ENCODE measurements around the gene RETREG2. TPM values are rescaled to one million over a fixed set of nuclear protein-coding genes. Genes with fewer than 3 reads are reported as not detected.

RETREG2 gene
- total RNA-seq, 1 experiment from 2014 or later: 69.7 TPM

- no peak for DNase-seq
- CTCF ChIA-PET: no interaction called here
- H3K27ac Mint-ChIP-seq (ENCODE audit: unreplicated experiment): no peak overlapping the region
- peaks cover 10% of the 10 kb centered on the region for H3K4me1 Mint-ChIP-seq (ENCODE audit: low read depth, unreplicated experiment)
- TF ChIP-seq, protein P1, sequence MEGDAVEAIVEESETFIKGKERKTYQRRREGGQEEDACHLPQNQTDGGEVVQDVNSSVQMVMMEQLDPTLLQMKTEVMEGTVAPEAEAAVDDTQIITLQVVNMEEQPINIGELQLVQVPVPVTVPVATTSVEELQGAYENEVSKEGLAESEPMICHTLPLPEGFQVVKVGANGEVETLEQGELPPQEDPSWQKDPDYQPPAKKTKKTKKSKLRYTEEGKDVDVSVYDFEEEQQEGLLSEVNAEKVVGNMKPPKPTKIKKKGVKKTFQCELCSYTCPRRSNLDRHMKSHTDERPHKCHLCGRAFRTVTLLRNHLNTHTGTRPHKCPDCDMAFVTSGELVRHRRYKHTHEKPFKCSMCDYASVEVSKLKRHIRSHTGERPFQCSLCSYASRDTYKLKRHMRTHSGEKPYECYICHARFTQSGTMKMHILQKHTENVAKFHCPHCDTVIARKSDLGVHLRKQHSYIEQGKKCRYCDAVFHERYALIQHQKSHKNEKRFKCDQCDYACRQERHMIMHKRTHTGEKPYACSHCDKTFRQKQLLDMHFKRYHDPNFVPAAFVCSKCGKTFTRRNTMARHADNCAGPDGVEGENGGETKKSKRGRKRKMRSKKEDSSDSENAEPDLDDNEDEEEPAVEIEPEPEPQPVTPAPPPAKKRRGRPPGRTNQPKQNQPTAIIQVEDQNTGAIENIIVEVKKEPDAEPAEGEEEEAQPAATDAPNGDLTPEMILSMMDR (IDR thresholded peaks at IDR 0.05; ENCODE audit: unreplicated experiment): no peak
- H3K36me3 Mint-ChIP-seq (ENCODE audit: insufficient read depth, unreplicated experiment): peaks cover 12% of the 10 kb centered on the region
- intact Hi-C loops (cut with micrococcal nuclease; ENCODE audit: unreplicated experiment): loop anchor here (5.0 to 10.0 kb wide), 2 partner anchors 36 to 284 kb away; no protein-coding TSS in a partner anchor
- H3K27me3 Mint-ChIP-seq (ENCODE audit: unreplicated experiment): no peaks in the 10 kb centered on the region
- no TSS peak for BruUV-seq (replicated peaks)
- H3K4me3 Mint-ChIP-seq (ENCODE audit: low read depth, unreplicated experiment): no peak overlapping the region
- H3K9me3 Mint-ChIP-seq (ENCODE audit: low read depth, unreplicated experiment): no peaks in the 10 kb centered on the region
These were observed 19.5 kb upstream of the RETREG2 start for GRCh38 chr2:219158586-219158985.

GRCh38 chr2:219159771-219160185, 18.3 kb upstream of the RETREG2 start:
- peaks cover 10% of the 10 kb centered on the region for H3K4me1 Mint-ChIP-seq (ENCODE audit: low read depth, unreplicated experiment)
- no peak for DNase-seq
- peak overlapping the region; percentile 83 for H3K4me3 Mint-ChIP-seq (ENCODE audit: low read depth, unreplicated experiment)
- TF ChIP-seq, protein P1 (IDR thresholded peaks at IDR 0.05; ENCODE audit: unreplicated experiment): no peak
- intact Hi-C loops (cut with micrococcal nuclease; ENCODE audit: unreplicated experiment): loop anchor here (1.0 to 10.0 kb wide), 5 partner anchors 37 to 285 kb away; partner anchors contain the start of gene ABCB6
- H3K27ac Mint-ChIP-seq (ENCODE audit: unreplicated experiment): peak overlapping the region; percentile 80
- no peaks in the 10 kb centered on the region for H3K9me3 Mint-ChIP-seq (ENCODE audit: low read depth, unreplicated experiment)
- no peaks in the 10 kb centered on the region for H3K27me3 Mint-ChIP-seq (ENCODE audit: unreplicated experiment)
- CTCF ChIA-PET: no interaction called here
- peaks cover 12% of the 10 kb centered on the region for H3K36me3 Mint-ChIP-seq (ENCODE audit: insufficient read depth, unreplicated experiment)
- BruUV-seq (replicated peaks): TSS peak; percentile 47

DNA sequence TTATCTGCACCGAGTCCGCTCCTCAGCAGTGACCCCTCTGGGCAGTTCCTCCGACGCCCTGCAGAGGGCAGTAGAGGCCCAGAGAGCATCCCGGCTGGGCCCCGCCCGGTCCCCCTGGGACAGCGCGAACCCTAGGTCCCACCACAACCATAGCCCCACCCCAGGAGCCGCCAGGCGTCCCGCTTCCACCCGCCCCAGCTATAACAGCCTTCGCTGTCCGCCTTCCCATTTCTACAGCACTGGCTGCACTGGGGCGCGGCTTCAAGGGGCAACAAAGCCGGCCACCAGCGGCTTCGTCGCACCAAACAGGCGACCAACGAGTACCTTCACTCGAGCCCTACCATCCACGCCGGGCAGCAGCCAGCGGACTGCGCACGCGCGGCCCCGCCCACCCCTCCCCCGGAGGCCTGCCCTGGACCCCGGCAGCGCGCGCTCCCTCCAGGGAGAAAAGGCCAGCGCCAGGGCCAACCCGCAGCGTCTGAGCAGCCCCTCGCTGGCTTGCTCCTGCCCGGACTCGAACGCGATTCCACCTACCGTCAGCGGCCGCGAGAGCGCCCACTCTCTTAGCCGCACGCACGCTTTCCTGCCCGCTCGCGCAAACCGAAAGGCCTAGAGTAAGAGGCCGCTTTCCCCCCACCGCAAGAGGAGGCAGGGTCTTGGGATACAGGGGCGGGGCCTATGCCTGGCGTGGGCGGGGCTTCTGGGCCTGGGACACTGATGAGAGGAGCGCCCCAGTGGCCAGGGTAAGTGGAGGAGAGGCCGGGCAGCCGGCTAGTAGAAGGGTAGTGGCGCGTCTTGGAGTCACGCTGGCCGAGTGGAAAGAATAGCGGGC, 17.7 kb upstream of the RETREG2 start, which contains the start of gene NHEJ1:
Gene NHEJ1 (minus strand): TSS at position 630 of the 832 bp plus-strand sequence. CDS start 2,453 bp downstream, outside the sequence.
- no peaks in the 10 kb centered on the region for H3K9me3 Mint-ChIP-seq (ENCODE audit: low read depth, unreplicated experiment)
- DNase-seq: peak; percentile 97
- no TSS peak for BruUV-seq (replicated peaks)

GRCh38 chr2:219161097-219161496, 17.0 kb upstream of the RETREG2 start:
- H3K36me3 Mint-ChIP-seq (ENCODE audit: insufficient read depth, unreplicated experiment): peaks cover 12% of the 10 kb centered on the region
- no peaks in the 10 kb centered on the region for H3K9me3 Mint-ChIP-seq (ENCODE audit: low read depth, unreplicated experiment)
- H3K4me1 Mint-ChIP-seq (ENCODE audit: low read depth, unreplicated experiment): peaks cover 10% of the 10 kb centered on the region
- TSS peak; percentile 48 for BruUV-seq (replicated peaks)
- H3K4me3 Mint-ChIP-seq (ENCODE audit: low read depth, unreplicated experiment): peak overlapping the region; percentile 83
- CTCF ChIA-PET: no interaction called here
- intact Hi-C loops (cut with micrococcal nuclease; ENCODE audit: unreplicated experiment): loop anchor here (2.0 to 10.0 kb wide), 2 partner anchors 54 to 192 kb away; partner anchors contain the start of gene ABCB6
- peak overlapping the region; percentile 80 for H3K27ac Mint-ChIP-seq (ENCODE audit: unreplicated experiment)
- no peak for DNase-seq
- H3K27me3 Mint-ChIP-seq (ENCODE audit: unreplicated experiment): no peaks in the 10 kb centered on the region
- TF ChIP-seq, protein P1 (IDR thresholded peaks at IDR 0.05; ENCODE audit: unreplicated experiment): no peak

More for the DNA sequence above, 17.7 kb upstream of the RETREG2 start, which contains the start of gene NHEJ1:
- intact Hi-C loops (cut with micrococcal nuclease; ENCODE audit: unreplicated experiment): loop anchor here (1.0 to 10.0 kb wide), 3 partner anchors 54 to 192 kb away; partner anchors contain the start of gene ABCB6
- TF ChIP-seq, protein P1 (IDR thresholded peaks at IDR 0.05; ENCODE audit: unreplicated experiment): peak; percentile 98
- Mint-ChIP-seq H3K36me3 (ENCODE audit: insufficient read depth, unreplicated experiment) (peaks cover 12% of the 10 kb centered on the region), H3K4me1 (ENCODE audit: low read depth, unreplicated experiment) (peaks cover 10% of the 10 kb centered on the region), H3K4me3 (ENCODE audit: low read depth, unreplicated experiment) (peak within 1 kb of the TSS; percentile 83), H3K27ac (ENCODE audit: unreplicated experiment) (peak within 1 kb of the TSS; percentile 80), H3K27me3 (ENCODE audit: unreplicated experiment) (no peaks in the 10 kb centered on the region)
- CTCF ChIA-PET: no interaction called here

Measured in Calu3 (cell line).